H1 (cell line): Measurements from ENCODE around the gene EGFR. TPM values are rescaled to one million over a fixed set of nuclear protein-coding genes. Genes with fewer than 3 reads are reported as not detected.

Experiments used
- CTCF ChIA-PET: fragments of 300-600 bp; sonication (Branson Sonifier 250); formaldehyde crosslinking; loops from one replicate; lab custom pipeline; 2021; ENCODE audit not compliant: partially characterized antibody; lab: Charles Lee
- POLR2A ChIA-PET: fragments of 300-600 bp; sonication (Branson Sonifier 250); formaldehyde crosslinking; loops from one replicate; lab custom pipeline; 2021; ENCODE audit warnings: inconsistent platforms; ENCODE audit not compliant: partially characterized antibody; lab: Charles Lee
- DNase-seq, 2 experiments: peaks; one replicate each; pipeline versions ENCODE4 v3.0.0 to v3.0.0-alpha.2; 2010 to 2022; ENCODE audit warnings: low spot score in 2 of 2, low read depth in 1 of 2, mixed read lengths in 1 of 2
- FAIRE-seq: peaks from 2 replicates; lab custom pipeline; 2011; peaks lifted over from hg19 to GRCh38; lab: Jason Lieb, UNC
- H2AFZ ChIP-seq: 2 replicates; pipeline ENCODE4 v1.8.1; 2012; ENCODE audit warnings: low read length, inconsistent platforms
- H2AK5ac ChIP-seq: 2 replicates; pipeline ENCODE4 v1.6.1; 2013; ENCODE audit warnings: low read depth, low read length
- H2BK120ac ChIP-seq: replicated peaks from 2 replicates; pipeline ENCODE3; 2013; ENCODE audit warnings: low read depth, low read length, inconsistent platforms
- H2BK12ac ChIP-seq: 2 replicates; pipeline ENCODE4 v1.6.1; 2013; ENCODE audit warnings: low read depth, low read length
- H2BK15ac ChIP-seq: 2 replicates; pipeline ENCODE4 v1.6.1; 2013; ENCODE audit warnings: low read length
- H2BK20ac ChIP-seq: 2 replicates; pipeline ENCODE4 v1.6.1; 2013; ENCODE audit warnings: low read length
- H2BK5ac ChIP-seq: 2 replicates; pipeline ENCODE4 v1.6.1; 2013; ENCODE audit warnings: low read depth, low read length
- H3K14ac ChIP-seq: 2 replicates; pipeline ENCODE4 v1.6.1; 2013; ENCODE audit warnings: inconsistent platforms; ENCODE audit not compliant: insufficient read length
- H3K18ac ChIP-seq: 2 replicates; pipeline ENCODE4 v1.6.1; 2013; ENCODE audit warnings: low read length; ENCODE audit errors: extremely low read depth
- H3K23ac ChIP-seq: 2 replicates; pipeline ENCODE4 v1.6.1; 2013; ENCODE audit warnings: inconsistent platforms; ENCODE audit not compliant: insufficient read length
- H3K23me2 ChIP-seq: 2 replicates; pipeline ENCODE4 v1.6.1; 2013; ENCODE audit warnings: low read depth, low read length
- H3K27ac ChIP-seq: 2 replicates; pipeline ENCODE4 v1.6.1; 2011; ENCODE audit warnings: low read depth, low read length, inconsistent platforms
- H3K27me3 ChIP-seq, 4 experiments: replicated peaks in 1 of 4; 1 replicate in 1 of 4; 2 replicates in 3 of 4; pipeline versions ENCODE4 v1.6.1 to v1.8.1; 2011 to 2013; ENCODE audit warnings: low read length in 3 of 4, mild to moderate bottlenecking in 3 of 4, inconsistent platforms in 2 of 4, mixed read lengths in 2 of 4, moderate library complexity in 1 of 4; ENCODE audit not compliant: control insufficient read depth in 3 of 4, insufficient read depth in 3 of 4; ENCODE audit errors: extremely low read depth in 1 of 4
- H3K36me3 ChIP-seq, 4 experiments: 2 replicates each; pipeline versions ENCODE4 v1.6.1 to v1.8.1; 2011 to 2013; ENCODE audit warnings: mild to moderate bottlenecking in 4 of 4, low read length in 3 of 4, moderate library complexity in 2 of 4, control low read depth in 1 of 4, inconsistent platforms in 1 of 4; ENCODE audit not compliant: insufficient read depth in 4 of 4, control insufficient read depth in 2 of 4
- H3K4ac ChIP-seq: replicated peaks from 2 replicates; pipeline ENCODE3; 2013; ENCODE audit warnings: low read length, low read depth, mixed read lengths, inconsistent platforms; ENCODE audit not compliant: insufficient read length
- H3K4me1 ChIP-seq, 4 experiments: replicated peaks in 1 of 4; 1 replicate in 1 of 4; 2 replicates in 3 of 4; pipeline versions ENCODE4 v1.6.1 to v1.8.1; 2011 to 2013; ENCODE audit warnings: low read length in 3 of 4, inconsistent platforms in 2 of 4, mixed read lengths in 1 of 4; ENCODE audit not compliant: insufficient read depth in 4 of 4, control insufficient read depth in 3 of 4
- H3K4me2 ChIP-seq, 2 experiments: 2 replicates each; pipeline versions ENCODE4 v1.6.1 to v1.8.1; 2011 to 2013; ENCODE audit warnings: low read depth in 2 of 2, low read length in 2 of 2, control low read depth in 1 of 2, inconsistent platforms in 1 of 2, mild to moderate bottlenecking in 1 of 2; ENCODE audit not compliant: insufficient read depth in 1 of 2
- H3K4me3 ChIP-seq, 4 experiments: fragments of 200-600, 300-600 bp in 1 of 4; sonication (generic), shearing (Covaris generic), sonication (Bioruptor Twin) in 1 of 4; 2 replicates each; pipeline versions ENCODE4 v1.5.1 to v1.8.1; 2011 to 2016; ENCODE audit warnings: low read length in 4 of 4, low read depth in 3 of 4, control low read depth in 2 of 4, inconsistent platforms in 2 of 4, mild to moderate bottlenecking in 2 of 4, mixed read lengths in 1 of 4, moderate library complexity in 1 of 4; ENCODE audit not compliant: insufficient read depth in 2 of 4; ENCODE audit errors: extremely low read depth in 1 of 4
- H3K56ac ChIP-seq: replicated peaks from 2 replicates; pipeline ENCODE3; 2013; ENCODE audit warnings: low read depth, mild to moderate bottlenecking, mixed read lengths, low read length, inconsistent platforms; ENCODE audit not compliant: insufficient read length
- H3K79me1 ChIP-seq: 2 replicates; pipeline ENCODE4 v1.6.1; 2013; ENCODE audit warnings: low read depth, low read length, control low read depth
- H3K79me2 ChIP-seq, 2 experiments: 2 replicates each; pipeline versions ENCODE4 v1.6.1 to v1.8.1; 2012 to 2013; ENCODE audit warnings: low read length in 2 of 2, mild to moderate bottlenecking in 2 of 2, inconsistent platforms in 1 of 2; ENCODE audit not compliant: insufficient read depth in 2 of 2, control insufficient read depth in 1 of 2
- H3K9ac ChIP-seq, 4 experiments: replicated peaks in 1 of 4; 1 replicate in 1 of 4; 2 replicates in 3 of 4; pipeline versions ENCODE4 v1.6.1 to v1.8.1; 2011 to 2013; ENCODE audit warnings: low read depth in 3 of 4, low read length in 3 of 4, control low read depth in 2 of 4, mild to moderate bottlenecking in 2 of 4, moderate library complexity in 2 of 4, inconsistent platforms in 1 of 4; ENCODE audit errors: extremely low read depth in 1 of 4
- H3K9me3 ChIP-seq, 2 experiments: 2 replicates each; pipeline versions ENCODE4 v1.6.1 to v1.8.1; 2012 to 2013; ENCODE audit warnings: mild to moderate bottlenecking in 2 of 2, moderate library complexity in 2 of 2, control low read depth in 1 of 2, inconsistent platforms in 1 of 2, low read depth in 1 of 2, low read length in 1 of 2, mixed read lengths in 1 of 2; ENCODE audit not compliant: insufficient read depth in 2 of 2
- H4K20me1 ChIP-seq, 2 experiments: replicated peaks in 1 of 2; 2 replicates each; pipeline versions ENCODE3 to v1.8.1; 2011 to 2013; ENCODE audit warnings: inconsistent platforms in 2 of 2, low read length in 2 of 2, mild to moderate bottlenecking in 1 of 2; ENCODE audit not compliant: insufficient read depth in 2 of 2, control insufficient read depth in 1 of 2
- H4K5ac ChIP-seq: 2 replicates; pipeline ENCODE4 v1.6.1; 2013; ENCODE audit warnings: low read length, low read depth, mixed read lengths, inconsistent platforms; ENCODE audit not compliant: insufficient read length
- H4K8ac ChIP-seq: 2 replicates; pipeline ENCODE4 v1.8.0; 2013; ENCODE audit warnings: mild to moderate bottlenecking, moderate library complexity, low read length, inconsistent platforms; ENCODE audit not compliant: insufficient read depth; ENCODE audit errors: extremely low read depth
- H4K91ac ChIP-seq: replicated peaks from 2 replicates; pipeline ENCODE3; 2013; ENCODE audit warnings: low read length, mixed read lengths, inconsistent platforms; ENCODE audit not compliant: insufficient read length
- CREB1 ChIP-seq: IDR thresholded peaks from 2 replicates; pipeline ENCODE4 v1.6.1; 2012; ENCODE audit warnings: inconsistent platforms
- EGR1 ChIP-seq: IDR thresholded peaks from 2 replicates; pipeline ENCODE4 v1.6.1; 2011; ENCODE audit warnings: low read depth, low read length, borderline replicate concordance
- MAFK ChIP-seq: IDR thresholded peaks from 2 replicates; pipeline ENCODE4 v1.6.1; 2012; ENCODE audit warnings: low read depth, mild to moderate bottlenecking, improper control_type of control experiment, low read length
- POLR2AphosphoS5 ChIP-seq: IDR thresholded peaks from 2 replicates; pipeline ENCODE4 v1.6.1; 2011; ENCODE audit warnings: low read depth, low read length
- RFX5 ChIP-seq: IDR thresholded peaks from 2 replicates; pipeline ENCODE4 v1.6.1; 2011; ENCODE audit warnings: low read depth, low read length, improper control_type of control experiment, borderline replicate concordance
- TAF7 ChIP-seq: optimal IDR thresholded peaks from 2 replicates; pipeline ENCODE3; 2011; ENCODE audit warnings: low read depth, mild to moderate bottlenecking, inconsistent platforms, low read length, moderate library complexity, borderline replicate concordance
- WGBS, 2 experiments: shearing (Covaris generic) in 1 of 2; methylation state at CpG; one replicate each; pipeline versions ENCODE4 v1.1.6 to v1.1.7; 2013 to 2015; ENCODE audit warnings: low lambda C conversion rate in 2 of 2, mixed read lengths in 2 of 2, inconsistent platforms in 1 of 2, low coverage in 1 of 2, missing lambda C conversion rate in 1 of 2; ENCODE audit not compliant: insufficient replicate concordance in 2 of 2, insufficient coverage in 1 of 2, insufficient read length in 1 of 2; ENCODE audit errors: extremely low coverage in 1 of 2, missing lambda C conversion rate in 1 of 2; 5-methylcytosine and 5-hydroxymethylcytosine counted together
- polyA plus RNA-seq, 7 experiments: library from polyadenylated mRNA; depleted of rRNA in 3 of 7; stranded (reverse) in 5 of 7; unstranded in 2 of 7; fragments of >200 nt in 5 of 7; fragments of 200-250 nt in 2 of 7; gene quantifications; 1 replicate in 5 of 7; 2 replicates in 1 of 7; 4 replicates in 1 of 7; pipeline versions ENCODE4 v1.2.1 to v1.2.3, GENCODE V29; 2011 to 2013; ENCODE audit warnings: missing spikeins in 2 of 7, mixed read lengths in 2 of 7
- total RNA-seq: library from RNA; stranded (reverse); fragmentation: NEBNext Ultra II Directional; extraction: Animal tissue kit (Norgen Biotek cat#: 25700); gene quantifications from 2 replicates; pipeline ENCODE4 v1.2.1, GENCODE V29; 2021

The EGFR gene
- total and polyA plus RNA-seq, 2 of the 8 experiments (the other 6 are each of a cell fraction or from before 2014, with no cell fraction given) = 1.9 to 5.8 TPM

DNA sequence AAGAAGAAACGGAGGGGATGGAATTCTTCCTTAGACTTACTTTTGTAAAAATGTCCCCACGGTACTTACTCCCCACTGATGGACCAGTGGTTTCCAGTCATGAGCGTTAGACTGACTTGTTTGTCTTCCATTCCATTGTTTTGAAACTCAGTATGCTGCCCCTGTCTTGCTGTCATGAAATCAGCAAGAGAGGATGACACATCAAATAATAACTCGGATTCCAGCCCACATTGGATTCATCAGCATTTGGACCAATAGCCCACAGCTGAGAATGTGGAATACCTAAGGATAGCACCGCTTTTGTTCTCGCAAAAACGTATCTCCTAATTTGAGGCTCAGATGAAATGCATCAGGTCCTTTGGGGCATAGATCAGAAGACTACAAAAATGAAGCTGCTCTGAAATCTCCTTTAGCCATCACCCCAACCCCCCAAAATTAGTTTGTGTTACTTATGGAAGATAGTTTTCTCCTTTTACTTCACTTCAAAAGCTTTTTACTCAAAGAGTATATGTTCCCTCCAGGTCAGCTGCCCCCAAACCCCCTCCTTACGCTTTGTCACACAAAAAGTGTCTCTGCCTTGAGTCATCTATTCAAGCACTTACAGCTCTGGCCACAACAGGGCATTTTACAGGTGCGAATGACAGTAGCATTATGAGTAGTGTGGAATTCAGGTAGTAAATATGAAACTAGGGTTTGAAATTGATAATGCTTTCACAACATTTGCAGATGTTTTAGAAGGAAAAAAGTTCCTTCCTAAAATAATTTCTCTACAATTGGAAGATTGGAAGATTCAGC lies 187.6 kb downstream of the EGFR start:
- no peak overlapping the region for H2AK5ac ChIP-seq
- no peak overlapping the region for H3K4me2 ChIP-seq
- ChIA-PET CTCF (interaction anchor here (0.9 to 1.0 kb wide), 2 partner anchors 43 to 48 kb away, joined by 3 to 5 read pairs; no protein-coding TSS in a partner anchor), POLR2A (no interaction called here)
- no peak overlapping the region for H2BK12ac ChIP-seq
- peaks cover 0 to 2% (median 1%) of the 10 kb centered on the region in 4 experiments; a peak in 2 of 8 replicates for H3K36me3 ChIP-seq
- H3K23me2 ChIP-seq = peaks cover 15% of the 10 kb centered on the region; the same call in 1 of the 2 replicates
- H2BK5ac ChIP-seq = no peak overlapping the region
- H3K9me3 ChIP-seq = no peaks in the 10 kb centered on the region; a peak in 1 of 4 replicates
- no peaks in the 10 kb centered on the region for H3K4me1 ChIP-seq
- H3K9ac ChIP-seq = no peak overlapping the region
- H3K4me3 ChIP-seq = no peak overlapping the region
- WGBS, 2 experiments = 87% methylated on average over 9 of the region's 9 CpGs; no CpG with 5 or more reads in 1 of the 2 experiments
- H4K8ac ChIP-seq = no peak overlapping the region
- TF ChIP-seq POLR2AphosphoS5 (no peak), CREB1 (no peak), MAFK (no peak), TAF7 (no peak), EGR1 (no peak), RFX5 (no peak)
- no peak overlapping the region for H3K14ac ChIP-seq
- no peak overlapping the region for H3K18ac ChIP-seq
- no peak overlapping the region for H2BK20ac ChIP-seq
- no peak overlapping the region for H2BK120ac ChIP-seq
- no peak overlapping the region for H2AFZ ChIP-seq
- H3K27ac ChIP-seq = no peak overlapping the region
- H4K5ac ChIP-seq = no peak overlapping the region
- H3K79me2 ChIP-seq = peaks cover 0 to 4% of the 10 kb centered on the region in 2 experiments; a peak in 1 of 4 replicates
- DNase-seq (no peak), FAIRE-seq (no peak)
- H4K91ac ChIP-seq = no peak overlapping the region
- H2BK15ac ChIP-seq = no peak overlapping the region
- no peak overlapping the region for H3K4ac ChIP-seq
- H4K20me1 ChIP-seq = peaks cover 0 to 14% of the 10 kb centered on the region in 2 experiments
- no peaks in the 10 kb centered on the region for H3K27me3 ChIP-seq
- H3K79me1 ChIP-seq = no peaks in the 10 kb centered on the region
- no peak overlapping the region for H3K56ac ChIP-seq
- no peak overlapping the region for H3K23ac ChIP-seq
